NCI-H2107 treated with DMSO at 0.1 percent for 48 hours (cell line): ENCODE data around the gene ACAP2.
A peak's percentile ranks its signal among the peaks of the same experiment; 100 is the strongest.
"Not testable (repeated sequence)": the region's sequence is repeated elsewhere in the genome, so short reads cannot be mapped to it uniquely, and the experiment has no call there.

ENCODE experiments used
- DNase-seq: peaks from one replicate; lab custom pipeline; 2025; ENCODE audit not compliant: unreplicated experiment; lab: John Stamatoyannopoulos, UW

The ACAP2 gene

DNA sequence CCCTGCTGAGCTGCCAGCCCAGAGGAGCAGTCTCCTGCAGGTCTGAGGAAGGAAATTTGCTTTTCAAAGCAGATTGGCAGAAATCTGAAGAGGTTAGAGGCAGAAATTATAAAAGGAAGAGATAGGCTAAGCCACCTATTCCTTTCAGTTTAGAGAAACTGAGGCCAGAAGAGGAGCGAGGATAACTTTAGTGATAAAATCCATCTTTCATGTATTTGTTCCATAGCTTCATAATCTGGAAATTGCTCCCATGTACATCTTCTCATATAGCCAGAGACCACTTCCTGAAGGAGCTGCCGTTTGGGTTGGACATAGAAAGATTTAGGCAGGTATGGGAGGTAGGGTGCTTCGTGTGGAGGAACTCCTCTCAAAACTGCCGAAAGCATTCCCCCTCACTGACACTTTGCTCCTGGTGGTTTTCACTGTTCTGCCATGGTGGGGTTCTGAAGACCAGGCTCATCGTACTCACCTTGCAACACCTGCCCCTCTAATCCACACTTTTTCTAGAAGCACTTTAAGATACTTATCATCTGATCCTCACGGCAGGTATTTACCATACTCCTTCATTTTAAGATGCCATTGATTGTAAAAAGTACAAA, 670 bp upstream of the ACAP2 start:
- DNase-seq = peak; percentile 81

DNA sequence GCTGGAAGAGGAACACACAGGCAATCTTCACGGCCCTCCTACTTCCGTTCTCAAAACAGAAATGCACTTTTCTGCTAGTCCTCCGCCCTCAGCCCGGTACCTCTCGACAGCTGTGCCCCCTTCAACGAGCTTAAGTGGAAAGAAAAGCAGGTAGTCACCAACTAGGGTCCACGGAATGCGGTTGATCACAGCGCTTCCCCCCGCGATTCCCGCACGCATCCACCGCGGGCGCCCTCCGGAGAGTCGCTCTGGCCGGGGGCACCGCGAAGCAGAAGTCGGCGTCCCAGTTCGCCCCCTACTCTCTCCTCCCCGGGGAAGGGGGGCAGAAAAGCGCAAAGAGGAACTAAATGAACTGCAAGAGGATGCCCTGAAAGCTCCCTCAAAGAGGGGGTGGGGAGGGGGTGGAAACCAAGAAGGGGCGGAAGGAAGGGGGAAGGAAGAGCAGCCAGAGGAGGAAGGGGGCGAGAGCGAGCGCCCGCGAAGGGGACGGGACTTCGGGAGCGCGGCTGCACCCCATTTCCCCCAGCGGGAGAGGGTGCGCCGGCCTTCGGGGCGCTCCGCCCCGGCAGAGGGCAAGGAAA, 738 bp downstream of the ACAP2 start:
- peak; percentile 68 for DNase-seq

DNA sequence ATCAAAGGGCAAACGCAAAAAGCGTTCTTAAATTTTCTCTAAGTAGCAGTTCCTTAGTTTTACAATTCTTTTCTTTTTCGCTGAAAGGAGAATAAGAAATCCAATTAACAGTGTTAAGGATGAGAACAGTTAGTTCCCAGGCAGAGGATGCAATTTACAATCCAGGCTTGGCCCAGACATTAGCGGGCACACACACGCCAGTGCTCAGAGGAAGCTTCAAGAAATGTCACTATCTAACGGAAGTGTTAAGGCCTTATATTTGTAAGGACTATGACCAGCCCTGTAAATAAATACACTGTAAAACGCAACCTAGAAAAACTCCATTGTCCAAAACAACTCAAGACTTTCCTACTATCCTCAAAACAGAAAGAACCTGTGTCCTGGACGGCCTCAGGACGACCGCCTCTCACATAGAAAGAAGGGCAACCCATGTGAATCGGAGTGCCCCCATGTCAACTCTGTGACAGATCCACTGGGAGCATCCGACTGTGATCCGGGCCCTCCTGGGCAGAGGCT, 1.3 kb downstream of the ACAP2 start:
- DNase-seq = peak; percentile 68

DNA sequence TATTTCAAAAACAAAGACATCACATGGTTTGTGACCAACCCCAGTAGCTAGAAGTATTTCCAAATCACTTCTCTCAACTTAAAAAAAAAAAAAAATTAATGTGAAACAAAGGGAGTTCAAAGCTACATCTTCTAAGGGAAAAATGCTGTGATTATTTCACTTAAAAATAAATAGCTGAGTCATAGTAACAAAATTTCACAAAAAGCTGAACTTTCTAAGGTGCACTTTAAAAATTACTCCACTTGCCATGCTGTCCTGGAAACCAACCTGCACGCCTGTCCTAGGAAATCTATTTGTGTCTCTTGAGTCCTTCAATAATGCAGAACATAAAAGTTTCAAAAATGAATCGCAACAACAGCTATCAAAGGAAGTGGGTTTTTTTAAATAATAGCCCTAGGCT, 1.8 kb downstream of the ACAP2 start:
- no peak for DNase-seq

DNA sequence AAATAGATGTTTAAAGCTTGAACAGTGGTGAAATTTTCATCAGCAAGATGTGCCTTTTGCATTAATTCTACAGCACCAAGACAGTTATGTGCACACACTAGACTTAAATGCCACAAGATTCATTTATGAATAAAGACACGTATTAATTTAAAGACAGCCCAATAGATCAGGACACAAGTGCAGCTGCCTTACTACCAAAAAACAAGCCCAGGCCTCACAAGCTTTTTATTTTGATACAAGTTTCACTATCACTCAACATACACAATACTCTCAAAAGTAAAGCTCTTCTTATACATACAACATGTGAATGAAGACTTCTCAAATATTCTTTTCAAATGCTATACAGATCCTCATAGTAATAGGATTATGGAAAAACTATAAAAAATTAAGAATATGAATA, 2.4 kb downstream of the ACAP2 start:
- no peak for DNase-seq

DNA sequence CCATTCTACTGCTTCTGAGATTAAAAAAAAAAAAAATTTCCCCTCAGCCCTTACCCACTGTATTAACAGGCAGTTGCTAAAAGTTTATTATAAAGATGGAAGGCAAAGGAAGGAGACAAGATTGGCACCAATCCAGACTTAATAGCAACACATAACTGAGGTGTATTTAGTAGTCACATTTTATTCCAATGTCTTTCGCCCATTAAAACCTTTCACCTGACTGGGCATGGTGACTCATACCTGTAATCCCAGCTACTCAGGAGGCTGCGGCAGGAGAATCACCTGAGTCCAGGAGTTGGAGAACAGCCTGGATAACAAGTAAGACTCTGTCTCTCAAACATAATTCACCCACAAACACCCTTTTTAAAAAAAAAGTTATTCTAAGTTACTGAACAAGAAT, 4.4 kb downstream of the ACAP2 start:
- DNase-seq = no peak

DNA sequence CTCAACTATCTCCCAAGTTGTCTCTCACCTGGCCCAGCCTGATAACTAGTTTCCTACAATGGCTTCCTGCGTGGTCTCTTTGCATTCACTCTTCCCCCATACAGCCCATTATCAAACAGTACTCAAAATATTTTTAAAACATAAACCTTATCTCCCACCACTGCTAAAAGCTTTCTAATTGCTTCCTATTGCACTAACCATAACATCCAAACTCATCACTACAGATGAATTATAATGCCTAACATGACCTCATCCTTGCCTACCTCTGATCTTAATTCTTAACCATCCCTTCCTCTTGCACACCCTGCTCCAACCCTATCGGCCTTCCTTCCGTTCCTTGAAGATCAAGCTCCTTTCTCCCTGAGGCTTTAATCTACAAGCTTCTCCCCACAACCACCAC, 17.0 kb downstream of the ACAP2 start:
- DNase-seq = no peak

DNA sequence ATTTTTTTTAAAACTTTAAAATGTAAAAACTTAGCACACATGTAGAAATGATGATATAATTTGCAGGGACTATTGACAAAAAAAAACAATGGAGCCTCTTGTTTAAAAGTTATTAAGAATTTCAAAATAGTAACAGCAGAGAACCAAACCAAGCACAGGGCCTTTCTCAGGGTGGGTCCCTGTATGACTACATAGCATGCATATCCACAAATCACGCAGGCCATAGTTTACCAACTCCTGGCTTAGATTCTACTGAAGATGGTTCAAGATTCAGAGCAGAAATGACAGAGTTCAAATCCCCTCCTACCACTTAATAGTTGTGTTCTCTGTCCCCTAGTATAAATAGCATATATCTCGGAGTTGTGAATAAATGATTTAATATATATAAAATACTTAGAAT, 19.0 kb downstream of the ACAP2 start:
- DNase-seq = no peak

DNA sequence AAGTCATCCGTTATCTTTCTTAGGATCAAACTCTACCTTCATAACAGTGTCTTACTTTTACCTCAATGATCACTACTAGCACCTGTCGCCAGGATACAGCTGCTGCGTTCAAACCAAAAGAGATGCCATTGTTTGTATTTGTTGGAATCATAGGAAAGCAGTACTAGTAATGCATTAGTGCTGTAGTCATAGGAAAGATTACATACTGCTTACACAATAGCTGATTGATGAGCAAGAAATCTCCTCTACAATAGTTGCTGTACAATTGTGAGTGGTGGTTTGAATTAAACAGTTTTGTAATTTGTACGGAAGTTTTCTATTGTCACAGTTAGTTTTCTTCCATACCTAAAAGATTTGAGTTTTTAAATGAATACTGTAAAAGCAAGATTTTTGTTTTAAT, 21.4 kb downstream of the ACAP2 start:
- no peak for DNase-seq

DNA sequence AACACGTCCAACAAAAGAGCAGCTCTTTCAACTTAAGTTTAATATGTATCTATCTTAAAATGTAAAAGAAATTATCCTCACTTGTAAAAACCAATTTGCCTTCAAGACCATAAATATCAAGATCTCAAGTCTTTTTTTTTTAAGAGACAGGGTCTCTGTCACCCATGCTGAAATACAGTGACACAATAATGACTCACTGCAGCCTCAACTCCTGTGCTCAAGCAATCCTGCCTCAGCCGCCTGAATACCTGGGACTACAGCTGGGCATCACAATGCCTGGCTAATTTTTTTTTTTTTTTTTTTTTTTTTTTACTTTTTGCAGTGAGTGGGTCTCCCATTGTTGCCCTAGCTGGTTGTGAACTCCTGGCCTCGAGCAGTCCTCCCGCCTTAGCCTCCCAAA, 26.0 kb downstream of the ACAP2 start:
- no peak for DNase-seq

DNA sequence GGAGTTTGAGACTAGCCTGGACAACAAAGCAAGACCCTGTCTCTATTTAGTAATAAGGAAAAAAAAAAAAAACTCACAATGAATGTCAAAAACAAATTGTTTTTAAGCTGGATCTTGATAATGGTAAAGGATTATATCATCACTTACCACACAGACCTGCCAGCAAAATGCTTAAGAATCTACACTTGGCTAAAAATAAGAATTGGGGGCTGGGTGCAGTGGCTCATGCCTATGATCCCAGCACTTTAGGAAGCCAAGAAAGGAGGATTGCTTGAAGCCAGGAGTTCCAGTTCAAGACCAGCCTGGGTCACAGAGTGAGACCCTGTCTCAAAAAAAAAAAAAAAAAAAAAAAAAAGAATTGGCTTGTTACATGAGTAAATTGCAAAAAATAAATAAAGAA, 31.0 kb downstream of the ACAP2 start:
- no peak for DNase-seq

DNA sequence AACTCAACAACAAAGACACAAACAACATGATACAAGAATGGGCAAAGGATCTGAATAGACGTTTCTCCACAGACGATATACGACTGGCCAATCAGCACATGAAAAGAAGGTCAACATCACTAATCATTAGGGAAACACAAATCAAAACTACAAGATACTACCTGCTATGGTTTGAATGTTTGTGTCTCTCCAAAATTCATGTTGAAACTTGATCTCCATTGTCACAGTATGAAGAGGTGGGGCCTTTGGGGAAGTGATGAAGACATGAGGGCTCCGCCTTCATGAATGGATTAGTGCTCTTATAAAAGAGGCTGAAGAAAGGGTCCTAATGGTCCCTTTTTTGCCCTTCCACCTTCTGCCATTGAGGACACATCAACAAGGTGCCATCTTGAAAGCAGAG, 32.3 kb downstream of the ACAP2 start:
- no peak for DNase-seq

DNA sequence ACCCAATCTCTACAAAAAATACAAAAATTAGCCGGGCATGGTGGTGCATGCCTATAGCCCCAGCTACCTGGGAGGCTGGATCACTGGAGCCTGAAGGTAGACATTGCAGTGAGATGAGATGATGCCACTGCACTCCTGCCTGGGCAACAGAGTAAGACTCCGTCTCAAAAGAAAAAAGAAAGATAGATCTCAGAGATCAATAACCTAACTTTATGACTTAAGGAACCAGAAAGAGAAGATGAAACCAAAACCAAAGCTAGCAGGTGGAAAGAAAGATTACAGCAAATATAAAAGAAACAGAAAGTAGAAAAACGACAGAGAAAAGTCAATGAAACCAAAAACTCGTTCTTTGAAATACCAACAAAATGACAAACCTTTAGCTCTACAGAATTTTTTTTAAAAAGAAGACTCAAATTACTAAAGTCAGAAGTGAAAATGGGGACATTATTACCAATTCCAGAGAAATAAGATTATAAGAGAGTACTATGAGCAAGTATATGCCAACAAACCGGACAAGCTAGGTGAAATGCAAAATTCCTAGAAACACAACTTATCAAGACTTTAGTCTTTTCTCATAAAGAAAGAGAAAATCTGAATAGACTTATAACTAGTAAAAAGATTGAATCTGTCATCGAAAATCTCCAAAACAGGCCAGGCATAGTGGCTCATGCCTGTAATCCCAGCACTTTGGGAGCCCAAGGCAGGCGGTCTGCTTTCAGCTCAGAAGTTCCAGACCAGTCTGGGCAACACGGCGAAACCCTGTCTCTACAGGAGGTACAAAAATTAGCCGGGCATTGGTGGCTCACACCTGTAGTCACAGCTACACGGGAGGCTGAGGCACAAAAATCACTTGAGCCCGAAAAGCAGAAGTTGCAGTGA, 35.0 kb downstream of the ACAP2 start:
- DNase-seq = no peak

DNA sequence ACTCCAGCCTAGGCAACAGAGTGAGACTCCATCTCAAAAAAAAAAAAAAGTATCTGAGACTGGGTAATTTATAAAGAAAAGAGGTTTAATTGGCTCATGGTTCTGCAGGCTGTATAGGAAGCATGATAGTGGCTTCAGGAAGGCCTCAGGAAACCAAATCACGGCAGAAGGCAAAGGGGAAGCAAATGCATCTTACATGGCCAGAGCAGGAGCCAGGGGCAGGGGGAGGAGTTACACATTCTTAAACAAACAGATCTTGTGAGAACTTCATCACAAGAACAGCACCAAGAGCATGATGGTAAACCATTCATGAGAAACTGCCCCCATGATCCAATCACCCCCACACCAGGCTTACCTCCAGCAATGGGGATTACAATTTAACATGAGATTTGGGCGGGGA, 37.2 kb downstream of the ACAP2 start:
- DNase-seq = no peak

DNA sequence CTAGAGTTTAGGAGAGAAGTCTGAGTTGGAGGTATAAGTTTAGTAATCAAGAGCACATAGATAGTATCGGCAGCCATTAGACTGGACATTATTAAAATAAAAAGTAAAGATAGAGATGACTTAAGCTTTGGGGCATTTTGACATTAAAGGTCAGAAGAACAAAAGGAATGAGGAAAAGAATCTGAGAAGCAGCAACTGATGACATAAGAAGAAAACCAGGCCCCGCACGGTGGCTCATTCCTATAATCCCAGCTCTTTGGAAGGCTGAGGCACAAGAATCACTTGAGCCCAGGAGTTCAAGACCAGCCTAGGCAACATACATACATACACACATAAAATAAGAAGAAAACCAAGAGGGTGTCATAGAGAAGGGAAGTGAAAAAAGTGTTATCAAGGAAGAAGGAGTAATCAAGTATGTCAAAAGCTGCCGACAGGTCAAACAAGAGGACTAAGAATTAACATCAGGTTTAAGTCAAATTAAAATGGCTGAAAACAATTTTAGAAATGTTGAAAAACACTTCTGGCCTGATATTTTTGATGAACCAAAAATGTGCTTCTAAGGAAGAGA, 38.9 kb downstream of the ACAP2 start:
- no peak for DNase-seq

DNA sequence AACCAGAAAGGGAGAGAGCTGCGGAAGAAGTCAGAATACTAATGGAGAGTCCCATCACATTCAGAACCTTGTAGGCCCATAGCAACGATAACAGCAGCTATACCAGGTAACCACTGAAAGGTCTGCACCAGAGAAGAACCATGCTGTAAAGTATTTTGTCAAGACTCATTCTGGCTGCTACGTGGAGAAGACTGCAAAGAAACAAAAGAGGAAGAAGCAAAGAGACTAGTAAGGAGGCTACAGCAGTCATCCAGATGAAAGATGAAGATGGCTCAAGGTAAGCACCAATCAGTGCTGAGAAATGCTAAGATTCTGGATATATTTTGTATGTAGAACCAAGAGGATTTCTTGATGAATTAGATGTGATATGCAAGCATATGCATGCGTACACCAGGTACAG, 39.6 kb downstream of the ACAP2 start:
- no peak for DNase-seq

DNA sequence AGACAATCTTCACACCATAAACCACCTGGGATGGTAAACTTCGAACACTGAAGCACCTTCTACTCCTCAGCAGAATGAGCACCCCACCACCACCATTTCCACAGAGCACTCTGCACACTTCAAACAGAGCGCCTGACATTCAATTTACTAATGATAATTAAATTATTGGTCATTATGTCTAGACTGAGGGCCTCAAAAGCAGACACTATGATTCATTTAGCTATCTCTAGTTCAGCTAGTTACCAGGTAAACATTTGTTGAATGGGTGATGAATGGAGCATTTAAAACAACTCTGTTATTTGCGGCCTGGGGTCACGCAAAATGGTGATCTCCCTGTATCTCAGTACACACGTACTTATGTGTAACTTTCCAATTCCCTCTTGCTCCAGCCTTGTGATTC, 40.9 kb downstream of the ACAP2 start:
- DNase-seq = no peak

DNA sequence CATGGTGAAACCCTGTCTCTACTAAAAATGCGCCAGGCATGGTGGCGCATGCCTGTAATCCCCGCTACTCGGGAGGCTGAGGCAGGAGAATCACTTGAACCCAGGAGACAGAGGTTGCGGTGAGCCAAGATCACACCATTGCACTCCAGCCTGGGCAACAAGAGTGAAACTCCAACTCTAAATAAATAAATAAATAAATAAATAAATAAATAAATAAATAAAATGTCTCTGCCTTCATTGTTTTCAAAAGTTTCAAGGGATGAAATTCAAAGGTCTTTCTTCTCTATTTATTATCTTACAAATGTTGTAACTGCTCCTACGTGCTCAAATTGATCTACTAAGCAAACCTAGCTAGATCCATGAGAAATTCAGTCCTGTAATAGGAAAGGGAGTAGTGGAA, 44.4 kb downstream of the ACAP2 start:
- DNase-seq = not testable (repeated sequence)

DNA sequence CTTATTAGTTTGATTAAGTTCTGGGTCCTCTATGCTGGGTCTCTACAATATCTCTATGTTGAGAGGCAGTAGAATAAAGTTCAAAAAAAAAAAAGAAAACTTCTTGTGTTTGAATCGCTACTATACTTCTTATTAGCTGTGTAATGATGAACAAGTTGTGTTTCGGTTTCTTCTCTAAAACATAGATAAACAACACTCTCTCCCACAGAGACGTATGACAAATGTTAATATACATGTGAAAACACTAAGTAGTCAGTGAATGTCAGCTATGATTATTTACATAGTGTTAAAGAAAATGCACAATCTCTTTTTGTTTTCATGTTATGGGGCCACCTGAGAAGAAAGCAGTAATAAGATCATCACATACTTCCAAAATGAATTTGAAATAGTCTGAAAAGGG, 45.3 kb downstream of the ACAP2 start:
- DNase-seq = no peak

DNA sequence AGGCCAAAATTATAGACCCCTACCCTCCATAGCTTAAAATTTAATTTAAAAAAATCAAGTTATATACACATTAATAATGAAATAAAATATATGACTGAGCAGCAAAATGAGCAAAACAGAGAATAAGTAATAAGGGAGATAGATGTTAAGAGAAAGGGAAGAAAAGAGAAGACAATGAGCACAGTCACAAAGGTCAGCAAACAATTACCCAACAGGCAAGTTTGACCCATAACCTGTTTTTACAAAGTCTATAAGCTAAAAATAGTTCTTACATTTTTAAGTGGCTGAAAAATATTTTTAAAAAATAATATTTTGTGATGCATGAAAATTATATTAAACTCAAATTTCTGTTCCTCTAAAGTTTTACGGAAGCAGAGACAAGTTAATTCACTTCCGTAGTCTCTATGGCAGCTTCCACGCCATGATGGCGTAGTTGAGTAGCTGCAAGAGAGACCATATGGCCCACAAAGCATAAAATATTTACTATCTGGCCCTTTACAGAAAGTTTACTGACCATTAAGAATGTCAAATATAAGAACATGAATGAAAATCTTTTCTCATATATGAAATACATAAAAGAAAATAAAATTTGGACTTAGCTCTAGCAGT, 47.5 kb downstream of the ACAP2 start:
- no peak for DNase-seq

DNA sequence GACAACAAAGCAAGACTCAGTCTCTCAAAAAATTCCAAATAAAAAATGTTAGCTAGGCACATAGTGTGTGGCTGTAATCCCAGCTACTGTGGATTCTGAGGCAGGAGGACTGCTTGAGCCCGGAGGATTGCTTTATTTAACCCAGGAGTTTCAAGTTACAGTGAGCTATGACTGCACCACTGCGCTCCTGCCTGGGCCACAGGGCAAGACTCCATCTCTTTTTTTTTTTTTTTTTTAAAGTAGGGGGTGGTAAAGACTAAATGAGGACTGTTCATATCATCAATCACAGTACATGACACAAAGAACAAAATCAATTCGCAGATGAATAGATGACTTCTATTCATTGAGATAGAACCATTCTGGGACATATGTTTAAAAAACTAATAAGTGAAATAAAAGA, 48.1 kb downstream of the ACAP2 start:
- no peak for DNase-seq
